GM23338 (cell line): Measurements from ENCODE around the gene ZNF19.

Experiments used
- EZH2 ChIP-seq: fragments of 200-600 bp; sonication (generic); IDR thresholded peaks from one replicate; pipeline ENCODE4 v1.8.0; 2017; ENCODE audit warnings: antibody characterized with exemption, mild to moderate bottlenecking, low read depth; ENCODE audit not compliant: unreplicated experiment
- EZH2phosphoT487 ChIP-seq: fragments of 200-600 bp; sonication (generic); IDR thresholded peaks from one replicate; pipeline ENCODE4 v1.8.1; 2018; ENCODE audit warnings: antibody characterized with exemption; ENCODE audit not compliant: unreplicated experiment
- POLR2AphosphoS5 ChIP-seq: IDR thresholded peaks from 2 replicates; pipeline ENCODE4 v1.6.1; 2016; ENCODE audit warnings: antibody characterized with exemption, low read depth
- REST ChIP-seq: IDR thresholded peaks from one replicate; pipeline ENCODE4 v1.6.1; 2018; ENCODE audit warnings: antibody characterized with exemption; ENCODE audit not compliant: unreplicated experiment
- TF ChIP-seq, protein P1 (sequence below), 2 experiments: fragments of 200-600 bp in 1 of 2; sonication (generic) in 1 of 2; conservative IDR thresholded peaks; 2 replicates each; pipeline versions ENCODE4 v1.5.1 to v1.6.1; 2016 to 2017; ENCODE audit warnings: antibody characterized with exemption in 2 of 2, low read depth in 2 of 2, mild to moderate bottlenecking in 2 of 2, moderate library complexity in 1 of 2

DNA sequence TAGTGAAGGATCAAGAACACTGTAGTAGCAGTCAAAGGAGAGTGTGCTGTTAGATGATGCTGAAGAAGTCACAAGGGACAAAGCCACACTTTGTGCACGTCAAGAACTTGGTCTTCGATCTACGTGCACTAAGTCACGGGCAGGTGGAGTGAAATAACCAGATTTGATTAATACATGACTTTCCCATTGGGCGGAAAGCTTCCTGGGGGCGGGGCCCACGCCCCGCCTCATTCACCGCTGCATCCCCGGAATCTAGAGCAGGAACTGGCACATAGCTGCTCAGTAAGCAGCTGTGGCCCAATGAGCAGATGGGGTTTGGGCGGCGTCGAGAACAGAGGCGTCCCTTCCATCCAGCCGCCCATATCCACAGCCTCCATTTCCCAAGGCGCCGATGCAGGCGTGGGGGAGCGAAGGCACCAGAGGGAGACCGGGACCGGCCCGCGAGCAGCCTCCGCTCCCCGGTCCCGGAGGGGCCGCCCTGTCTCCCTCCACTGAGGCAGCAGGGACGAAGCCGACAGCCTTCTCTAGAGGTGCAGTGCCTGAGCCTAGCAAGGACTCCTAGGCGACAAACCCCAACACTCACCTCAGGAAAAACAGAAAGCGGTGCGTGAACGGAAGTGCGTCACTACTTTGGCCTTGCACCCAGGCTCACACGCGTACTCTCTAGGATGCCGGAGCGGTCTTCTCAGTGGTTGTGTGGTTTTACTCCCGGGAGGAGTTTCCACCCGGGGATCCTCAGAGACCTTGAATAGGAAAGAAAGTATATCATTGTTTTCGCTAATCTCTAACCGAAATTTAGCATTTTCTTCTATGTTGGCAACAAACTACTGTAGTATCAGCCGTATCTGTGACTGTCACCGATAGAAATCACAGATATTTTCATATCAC, 4.9 kb downstream of the ZNF19 start:
- TF ChIP-seq, protein P1, sequence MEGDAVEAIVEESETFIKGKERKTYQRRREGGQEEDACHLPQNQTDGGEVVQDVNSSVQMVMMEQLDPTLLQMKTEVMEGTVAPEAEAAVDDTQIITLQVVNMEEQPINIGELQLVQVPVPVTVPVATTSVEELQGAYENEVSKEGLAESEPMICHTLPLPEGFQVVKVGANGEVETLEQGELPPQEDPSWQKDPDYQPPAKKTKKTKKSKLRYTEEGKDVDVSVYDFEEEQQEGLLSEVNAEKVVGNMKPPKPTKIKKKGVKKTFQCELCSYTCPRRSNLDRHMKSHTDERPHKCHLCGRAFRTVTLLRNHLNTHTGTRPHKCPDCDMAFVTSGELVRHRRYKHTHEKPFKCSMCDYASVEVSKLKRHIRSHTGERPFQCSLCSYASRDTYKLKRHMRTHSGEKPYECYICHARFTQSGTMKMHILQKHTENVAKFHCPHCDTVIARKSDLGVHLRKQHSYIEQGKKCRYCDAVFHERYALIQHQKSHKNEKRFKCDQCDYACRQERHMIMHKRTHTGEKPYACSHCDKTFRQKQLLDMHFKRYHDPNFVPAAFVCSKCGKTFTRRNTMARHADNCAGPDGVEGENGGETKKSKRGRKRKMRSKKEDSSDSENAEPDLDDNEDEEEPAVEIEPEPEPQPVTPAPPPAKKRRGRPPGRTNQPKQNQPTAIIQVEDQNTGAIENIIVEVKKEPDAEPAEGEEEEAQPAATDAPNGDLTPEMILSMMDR (conservative IDR thresholded peaks at IDR 0.05; ENCODE audit: low read depth in 2 of 2), result no peak
- TF ChIP-seq EZH2 (no peak), EZH2phosphoT487 (no peak), REST (no peak), POLR2AphosphoS5 (peak; percentile 82; the same call in 1 of the 2 replicates)
